HG03108 (cell line): ENCODE measurements around the gene DAB2IP.
"Not testable (repeated sequence)": the region's sequence is repeated elsewhere in the genome, so short reads cannot be mapped to it uniquely, and the experiment has no call there.

Source experiments
- ATAC-seq: cut with Tn5 transposase; IDR thresholded peaks from one replicate; pipeline ENCODE4 v1.9.1; 2021; ENCODE audit warnings: moderate library complexity; ENCODE audit not compliant: unreplicated experiment

DAB2IP gene

GRCh38 chr9:121651295-121652020 lies at the start of gene DAB2IP:
DAB2IP (plus strand) TSS chr9:121651634; CDS start chr9:121651776, 142 bp downstream.
- ATAC-seq: no peak

- ATAC-seq: no peak
These were observed 48.4 kb upstream of the DAB2IP start for GRCh38 chr9:121603028-121603427.

- no peak for ATAC-seq
These were observed 47.2 kb upstream of the DAB2IP start for GRCh38 chr9:121604242-121604641.

GRCh38 chr9:121604654-121605053 lies 46.8 kb upstream of the DAB2IP start:
- no peak for ATAC-seq

- no peak for ATAC-seq
These were observed 43.8 kb upstream of the DAB2IP start for GRCh38 chr9:121607434-121608167.

GRCh38 chr9:121608168-121608853 lies 43.1 kb upstream of the DAB2IP start:
- no peak for ATAC-seq

GRCh38 chr9:121609822-121610637 lies 41.4 kb upstream of the DAB2IP start:
- ATAC-seq: no peak

- no peak for ATAC-seq
These were observed 40.8 kb upstream of the DAB2IP start for GRCh38 chr9:121610638-121610953.

GRCh38 chr9:121612511-121612998 lies 38.9 kb upstream of the DAB2IP start:
- no peak for ATAC-seq

GRCh38 chr9:121613009-121613752 lies 38.3 kb upstream of the DAB2IP start:
- ATAC-seq: no peak

- no peak for ATAC-seq
These were observed 35.2 kb upstream of the DAB2IP start for GRCh38 chr9:121616123-121616755.

- ATAC-seq: no peak
These were observed 32.9 kb upstream of the DAB2IP start for GRCh38 chr9:121618504-121618903.

- not testable (repeated sequence) for ATAC-seq
These were observed 32.5 kb upstream of the DAB2IP start for GRCh38 chr9:121618910-121619309.

GRCh38 chr9:121619545-121620324 lies 31.7 kb upstream of the DAB2IP start:
- no peak for ATAC-seq

GRCh38 chr9:121620325-121620673 lies 31.1 kb upstream of the DAB2IP start:
- no peak for ATAC-seq

- ATAC-seq: no peak
These were observed 30.5 kb upstream of the DAB2IP start for GRCh38 chr9:121620777-121621449.

- no peak for ATAC-seq
These were observed 28.8 kb upstream of the DAB2IP start for GRCh38 chr9:121622387-121623203.

GRCh38 chr9:121623430-121623829 lies 28.0 kb upstream of the DAB2IP start:
- not testable (repeated sequence) for ATAC-seq
